Measurements from ENCODE around the gene NEIL1. TPM values are rescaled to one million over a fixed set of nuclear protein-coding genes. Genes with fewer than 3 reads are reported as not detected.
"Not testable (repeated sequence)": the region's sequence is repeated elsewhere in the genome, so short reads cannot be mapped to it uniquely, and the experiment has no call there.

Gene NEIL1
- total RNA-seq, 1 experiment from 2014 or later, result 14.7 TPM

DNA sequence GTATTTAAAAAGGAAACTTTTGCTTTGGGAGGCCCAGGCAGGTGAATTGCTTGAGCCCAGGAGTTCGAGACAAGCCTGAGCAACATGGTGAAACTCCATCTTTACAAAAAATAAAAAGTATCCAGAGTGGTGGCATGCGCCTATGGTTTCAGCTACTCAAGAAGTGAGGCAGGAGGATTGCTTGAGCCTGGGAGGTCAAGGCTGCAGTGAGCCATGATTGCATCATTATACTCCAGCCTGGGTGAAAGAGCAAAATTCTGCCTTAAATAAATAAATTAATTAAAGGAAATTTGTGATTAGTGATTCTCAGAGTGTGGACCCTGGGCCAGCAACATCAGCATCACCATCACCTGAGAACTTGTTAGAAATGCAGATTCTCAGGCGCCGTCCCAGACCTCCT lies 20.9 kb upstream of the NEIL1 start:
- no peak for DNase-seq
- Histone ChIP-seq H3K27me3 (ENCODE audit: control insufficient read depth, insufficient read depth, low read length) (no peaks in the 10 kb centered on the region), H3K4me3 (ENCODE audit: insufficient read depth, low read depth, low read length) (no peak overlapping the region), H3K36me3 (replicated peaks; ENCODE audit: control insufficient read depth, insufficient read depth, low read length) (no peaks in the 10 kb centered on the region)

DNA sequence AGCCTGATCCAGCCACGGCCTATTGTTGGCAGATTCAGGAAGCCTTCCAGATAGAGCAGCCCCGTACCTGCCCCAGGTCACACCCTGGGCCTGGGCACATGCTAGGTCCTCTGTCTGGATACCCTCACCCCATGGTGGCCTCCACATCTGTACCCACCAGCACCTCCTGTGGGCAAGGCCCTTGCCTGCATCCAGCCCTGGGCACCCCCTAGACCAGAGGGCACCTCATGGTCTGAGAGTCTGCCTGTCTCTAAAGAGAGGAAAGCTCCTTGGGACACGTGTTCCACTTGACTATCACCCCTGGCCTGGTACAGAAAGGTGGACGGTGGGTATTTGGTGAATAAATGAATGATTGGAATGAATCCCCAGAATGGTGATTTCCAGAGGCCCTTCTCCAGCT lies 19.8 kb upstream of the NEIL1 start:
- peak; percentile 43 for DNase-seq
- H3K27me3 ChIP-seq (ENCODE audit: control insufficient read depth, insufficient read depth, low read length), result no peaks in the 10 kb centered on the region
- H3K4me3 ChIP-seq (ENCODE audit: insufficient read depth, low read depth, low read length), result no peak overlapping the region
- H3K36me3 ChIP-seq (replicated peaks; ENCODE audit: control insufficient read depth, insufficient read depth, low read length), result no peaks in the 10 kb centered on the region

DNA sequence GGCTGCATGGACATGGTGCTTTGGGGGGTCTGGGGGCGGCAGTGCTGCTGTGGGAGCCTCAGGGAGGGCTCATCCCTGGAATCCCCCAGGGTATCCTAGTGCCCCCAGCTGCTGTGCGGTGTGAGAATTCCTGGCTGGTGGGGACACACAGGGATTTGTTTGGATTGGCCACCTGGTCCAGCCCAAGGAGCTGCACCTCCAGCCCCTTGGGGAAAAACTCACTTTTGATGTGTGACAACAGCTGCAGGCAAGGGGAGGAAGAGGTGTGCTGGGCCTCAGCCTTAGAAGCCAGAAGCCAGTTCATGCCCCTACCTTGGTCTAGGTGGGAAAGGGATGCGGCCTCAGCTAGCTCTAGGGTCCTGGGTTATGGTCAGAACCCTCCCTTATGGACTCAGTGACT lies 19.3 kb upstream of the NEIL1 start:
- H3K4me3 ChIP-seq (ENCODE audit: insufficient read depth, low read depth, low read length), result no peak overlapping the region
- no peaks in the 10 kb centered on the region for H3K36me3 ChIP-seq (replicated peaks; ENCODE audit: control insufficient read depth, insufficient read depth, low read length)
- no peaks in the 10 kb centered on the region for H3K27me3 ChIP-seq (ENCODE audit: control insufficient read depth, insufficient read depth, low read length)
- DNase-seq, result no peak

DNA sequence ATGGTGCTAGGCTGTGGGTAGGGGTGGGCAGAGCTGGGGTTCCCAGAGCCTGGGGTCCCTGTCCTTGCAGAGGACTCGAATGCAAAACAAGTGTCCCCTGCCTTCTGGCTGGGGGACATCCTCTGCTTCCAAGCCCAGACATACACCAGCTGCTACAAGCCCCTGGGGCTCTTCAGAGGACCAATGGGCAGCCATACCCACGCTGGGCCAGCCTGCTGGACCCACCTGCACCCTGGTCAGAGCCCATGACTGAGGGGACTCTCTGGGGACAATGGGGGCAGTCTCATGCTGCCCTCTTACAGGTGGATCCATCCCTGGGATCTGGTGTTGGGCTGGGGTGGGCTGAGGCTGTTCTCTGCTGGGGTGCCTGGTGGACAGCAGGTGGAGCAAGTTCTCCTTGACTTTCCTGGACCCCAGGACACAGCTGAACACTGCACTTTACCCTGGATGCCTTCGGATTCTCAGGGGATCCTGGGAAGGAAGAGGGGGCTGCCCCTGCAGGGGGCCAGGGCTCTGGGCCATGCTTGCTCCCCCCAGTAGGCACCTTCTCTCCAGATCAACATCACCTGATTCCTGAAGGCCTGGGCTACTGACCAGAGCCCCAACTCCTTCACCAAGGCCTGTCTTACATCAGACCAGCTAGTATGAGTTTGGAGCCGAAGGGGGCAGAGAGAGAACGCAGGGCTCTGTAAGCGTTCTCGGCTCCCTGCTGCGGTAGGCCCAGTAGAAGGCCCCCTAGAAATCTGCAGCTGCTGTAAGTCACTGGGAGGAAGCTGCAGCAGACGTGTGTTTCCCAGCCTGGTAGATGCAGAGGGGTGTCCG lies 18.1 kb upstream of the NEIL1 start:
- peak; percentile 34 for DNase-seq
- H3K4me3 ChIP-seq (ENCODE audit: insufficient read depth, low read depth, low read length), result no peak overlapping the region
- H3K36me3 ChIP-seq (replicated peaks; ENCODE audit: control insufficient read depth, insufficient read depth, low read length), result no peaks in the 10 kb centered on the region
- no peaks in the 10 kb centered on the region for H3K27me3 ChIP-seq (ENCODE audit: control insufficient read depth, insufficient read depth, low read length)

DNA sequence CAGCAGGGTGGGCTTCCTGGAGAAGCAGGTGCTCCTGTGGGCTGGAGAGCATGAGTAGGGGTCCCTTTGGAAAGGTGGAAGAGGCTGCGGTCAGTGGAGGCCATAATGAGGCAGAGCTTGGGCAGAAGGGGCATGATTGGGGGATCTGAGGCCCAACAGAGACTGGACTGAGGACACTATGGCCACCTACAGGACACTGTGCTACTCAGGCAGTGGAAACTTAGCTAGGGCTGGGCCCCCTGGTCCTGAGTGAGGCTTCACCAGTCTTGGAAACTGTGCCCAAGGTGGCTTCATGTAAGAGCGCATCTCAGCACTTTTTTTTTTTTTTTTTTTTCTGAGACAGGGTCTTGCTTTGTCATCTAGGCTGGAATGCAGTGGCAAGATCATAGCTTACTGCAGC lies 17.3 kb upstream of the NEIL1 start:
- no peaks in the 10 kb centered on the region for H3K27me3 ChIP-seq (ENCODE audit: control insufficient read depth, insufficient read depth, low read length)
- H3K36me3 ChIP-seq (replicated peaks; ENCODE audit: control insufficient read depth, insufficient read depth, low read length), result no peaks in the 10 kb centered on the region
- no peak overlapping the region for H3K4me3 ChIP-seq (ENCODE audit: insufficient read depth, low read depth, low read length)
- no peak for DNase-seq

DNA sequence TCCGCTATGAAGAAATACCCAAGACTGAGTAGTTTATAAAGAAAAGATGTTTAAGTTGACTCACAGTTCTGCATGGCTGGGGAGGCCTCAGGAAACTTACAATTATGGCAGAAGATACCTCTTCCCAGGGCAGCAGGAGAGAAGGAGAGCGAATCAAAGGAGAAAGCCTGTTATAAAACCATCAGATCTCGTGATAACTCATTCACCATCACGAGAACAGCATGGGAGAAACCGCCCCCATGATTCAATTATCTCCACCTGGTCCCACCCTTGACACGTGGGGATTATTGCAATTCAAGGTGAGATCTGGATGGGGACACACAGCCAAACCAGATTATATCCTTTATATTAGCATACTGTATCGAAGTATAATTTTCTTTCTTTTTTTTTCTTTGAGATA lies 14.7 kb upstream of the NEIL1 start:
- not testable (repeated sequence) for DNase-seq; H3K27me3 ChIP-seq (ENCODE audit: control insufficient read depth, insufficient read depth, low read length); H3K36me3 ChIP-seq (replicated peaks; ENCODE audit: control insufficient read depth, insufficient read depth, low read length); H3K4me3 ChIP-seq (ENCODE audit: insufficient read depth, low read depth, low read length)

DNA sequence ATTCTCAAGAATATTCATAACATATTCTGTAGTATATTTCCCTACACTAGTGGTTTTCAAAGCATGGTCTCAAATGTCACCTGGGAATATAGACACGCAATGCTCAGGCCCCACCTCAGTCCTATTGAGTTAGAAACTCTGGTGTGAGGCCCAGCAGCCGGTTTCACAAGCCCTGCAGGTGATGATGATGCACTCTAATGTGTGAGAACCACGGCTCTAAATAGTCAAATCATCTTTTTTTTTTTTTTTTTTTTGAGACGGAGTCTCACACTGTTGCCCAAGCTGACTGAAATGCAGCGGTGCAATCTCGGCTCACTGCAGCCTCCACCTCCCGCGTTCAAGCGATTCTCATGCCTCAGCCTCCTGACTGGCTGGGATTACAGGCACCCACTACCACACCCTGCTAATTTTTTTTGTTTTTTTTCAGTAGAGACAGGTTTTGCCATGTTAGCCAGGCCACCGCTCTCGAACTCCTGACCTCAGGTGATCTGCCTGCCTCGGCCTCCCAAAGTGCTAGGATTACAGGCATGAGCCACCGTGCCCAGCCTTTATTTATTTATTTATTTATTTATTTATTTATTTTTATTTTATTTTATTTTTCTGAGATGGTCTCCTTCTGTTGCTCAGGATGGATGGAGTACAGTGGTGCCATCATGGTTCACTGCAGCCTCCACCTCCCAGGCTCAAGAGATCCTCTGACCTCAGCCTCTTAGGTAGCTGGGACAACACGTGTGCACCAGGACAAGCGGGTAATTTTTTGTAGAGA lies 13.0 kb upstream of the NEIL1 start:
- H3K4me3 ChIP-seq (ENCODE audit: insufficient read depth, low read depth, low read length); H3K27me3 ChIP-seq (ENCODE audit: control insufficient read depth, insufficient read depth, low read length): not testable (repeated sequence)

DNA sequence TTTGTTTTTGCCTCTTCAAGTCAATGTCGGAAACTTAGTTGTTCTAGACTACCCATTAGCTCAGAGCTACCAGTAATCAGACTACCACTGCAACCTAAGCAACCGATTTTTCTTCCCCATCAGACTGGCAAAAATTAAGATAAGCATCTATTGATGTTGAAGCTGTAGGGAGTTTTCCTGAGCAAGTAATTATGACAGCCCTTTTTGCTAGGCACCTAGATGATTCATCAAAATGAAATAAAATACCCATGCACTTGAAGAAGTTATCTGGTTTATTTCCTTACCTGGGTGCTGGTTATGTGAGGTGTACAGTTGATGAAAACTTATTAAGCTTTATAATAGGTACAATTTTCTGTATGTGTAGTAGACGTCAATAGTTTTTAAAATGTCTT lies 11.5 kb upstream of the NEIL1 start:
- no peak for DNase-seq
- Histone ChIP-seq H3K27me3 (ENCODE audit: control insufficient read depth, insufficient read depth, low read length) (no peaks in the 10 kb centered on the region), H3K4me3 (ENCODE audit: insufficient read depth, low read depth, low read length) (peak overlapping the region; percentile 77), H3K36me3 (replicated peaks; ENCODE audit: control insufficient read depth, insufficient read depth, low read length) (peaks cover 3% of the 10 kb centered on the region)

More for the DNA sequence above, 13.0 kb upstream of the NEIL1 start:
- not testable (repeated sequence) for H3K36me3 ChIP-seq (replicated peaks; ENCODE audit: control insufficient read depth, insufficient read depth, low read length); DNase-seq

DNA sequence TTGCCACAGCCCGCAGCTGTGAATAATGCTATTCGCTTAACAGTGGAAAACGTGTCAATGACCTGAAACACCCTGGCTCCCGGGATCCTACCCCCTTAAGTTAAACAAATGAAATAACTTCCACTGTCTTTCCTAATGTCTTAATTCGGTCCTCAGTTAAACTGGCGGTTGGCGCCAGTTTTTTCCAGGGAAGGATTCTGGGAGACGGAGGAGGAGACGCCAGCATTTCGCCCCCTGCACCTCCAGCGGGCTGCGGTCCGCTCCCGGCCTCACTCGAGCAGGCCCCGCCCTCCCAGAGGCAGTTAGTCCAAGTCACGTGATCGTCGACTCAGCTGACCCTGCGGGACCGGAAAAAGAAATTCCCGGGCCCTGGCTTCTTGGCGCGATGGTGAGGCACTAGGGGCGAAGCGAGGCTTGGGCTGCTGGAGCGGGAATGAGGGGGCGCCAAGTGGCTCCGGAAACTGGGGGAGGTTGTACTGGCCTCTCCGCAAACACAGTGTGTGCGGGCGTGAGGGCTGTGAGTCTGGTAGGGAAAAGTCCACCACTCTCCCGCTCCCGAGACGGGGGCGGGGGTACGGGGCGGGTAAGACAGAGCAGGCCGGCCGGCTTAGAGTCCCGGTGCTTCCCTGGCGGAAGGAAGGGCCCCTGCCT lies 11.0 kb upstream of the NEIL1 start, which contains the start of gene COMMD4:
COMMD4 (plus strand) TSS at position 359 of the 651 bp plus-strand sequence; CDS start at position 386, 27 bp downstream.
- peaks cover 3% of the 10 kb centered on the region for H3K36me3 ChIP-seq (replicated peaks; ENCODE audit: control insufficient read depth, insufficient read depth, low read length)
- DNase-seq, result peak; percentile 89

DNA sequence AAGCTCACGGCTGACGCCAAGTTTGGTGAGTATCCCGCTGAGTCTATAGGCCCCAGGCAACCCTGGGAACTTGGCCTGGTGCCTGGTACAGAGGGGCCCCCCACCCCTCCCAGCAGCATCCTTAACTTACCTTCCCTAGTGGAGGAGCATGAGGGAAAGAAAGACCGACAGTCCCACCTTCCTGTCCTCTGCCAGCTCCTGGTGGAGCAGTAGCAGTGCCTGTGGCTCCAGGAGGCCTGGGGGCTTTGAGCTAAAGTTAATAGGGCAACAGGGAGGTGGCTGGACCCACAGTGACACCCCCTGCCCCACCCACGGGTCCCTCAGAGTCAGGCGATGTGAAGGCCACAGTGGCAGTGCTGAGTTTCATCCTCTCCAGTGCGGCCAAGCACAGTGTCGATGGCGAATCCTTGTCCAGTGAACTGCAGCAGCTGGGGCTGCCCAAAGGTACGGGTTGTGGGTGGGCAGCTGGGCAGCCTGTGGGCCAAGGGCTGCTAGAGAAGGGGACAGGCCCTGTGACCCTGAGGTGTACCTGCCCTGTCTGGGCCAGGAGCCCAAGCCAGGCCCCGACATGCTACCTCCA lies 8.1 kb upstream of the NEIL1 start:
- DNase-seq, result no peak
- Histone ChIP-seq H3K4me3 (ENCODE audit: insufficient read depth, low read depth, low read length) (no peak overlapping the region), H3K36me3 (replicated peaks; ENCODE audit: control insufficient read depth, insufficient read depth, low read length) (peaks cover 3% of the 10 kb centered on the region), H3K27me3 (ENCODE audit: control insufficient read depth, insufficient read depth, low read length) (no peaks in the 10 kb centered on the region)

More for the DNA sequence above, 11.0 kb upstream of the NEIL1 start, which contains the start of gene COMMD4:
- Histone ChIP-seq H3K27me3 (ENCODE audit: control insufficient read depth, insufficient read depth, low read length) (no peaks in the 10 kb centered on the region), H3K4me3 (ENCODE audit: insufficient read depth, low read depth, low read length) (peak within 1 kb of the TSS; percentile 77)

DNA sequence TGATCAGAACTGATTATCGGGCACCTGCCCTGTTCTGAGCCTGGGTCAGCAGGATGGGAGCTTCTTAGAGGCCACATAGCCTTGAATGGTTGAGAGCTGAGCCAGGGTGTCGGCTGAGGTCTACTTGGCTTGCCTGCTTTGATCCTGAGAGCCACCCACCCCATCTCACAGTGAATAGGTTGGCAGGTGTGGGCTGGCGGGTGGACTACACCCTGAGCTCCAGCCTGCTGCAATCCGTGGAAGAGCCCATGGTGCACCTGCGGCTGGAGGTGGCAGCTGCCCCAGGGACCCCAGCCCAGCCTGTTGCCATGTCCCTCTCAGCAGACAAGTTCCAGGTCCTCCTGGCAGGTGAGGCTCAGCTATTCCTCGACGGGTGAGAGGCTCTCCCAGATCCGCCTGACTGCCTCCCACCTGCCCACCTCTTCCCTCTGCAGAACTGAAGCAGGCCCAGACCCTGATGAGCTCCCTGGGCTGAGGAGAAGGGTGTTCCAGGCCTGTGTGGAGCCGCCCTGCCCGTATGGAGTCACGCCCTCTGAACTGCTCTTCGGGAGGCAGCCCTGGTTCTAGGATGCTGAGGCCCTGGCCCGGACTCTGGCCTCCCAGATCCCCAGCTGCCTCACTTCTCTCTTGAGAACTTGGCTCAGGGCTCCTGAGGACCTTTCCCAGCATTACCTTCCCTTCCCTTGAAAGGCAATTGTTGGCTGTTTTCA lies 7.2 kb upstream of the NEIL1 start:
- no peaks in the 10 kb centered on the region for H3K27me3 ChIP-seq (ENCODE audit: control insufficient read depth, insufficient read depth, low read length)
- DNase-seq, result peak; percentile 13
- no peak overlapping the region for H3K4me3 ChIP-seq (ENCODE audit: insufficient read depth, low read depth, low read length)
- H3K36me3 ChIP-seq (replicated peaks; ENCODE audit: control insufficient read depth, insufficient read depth, low read length), result peaks cover 3% of the 10 kb centered on the region

DNA sequence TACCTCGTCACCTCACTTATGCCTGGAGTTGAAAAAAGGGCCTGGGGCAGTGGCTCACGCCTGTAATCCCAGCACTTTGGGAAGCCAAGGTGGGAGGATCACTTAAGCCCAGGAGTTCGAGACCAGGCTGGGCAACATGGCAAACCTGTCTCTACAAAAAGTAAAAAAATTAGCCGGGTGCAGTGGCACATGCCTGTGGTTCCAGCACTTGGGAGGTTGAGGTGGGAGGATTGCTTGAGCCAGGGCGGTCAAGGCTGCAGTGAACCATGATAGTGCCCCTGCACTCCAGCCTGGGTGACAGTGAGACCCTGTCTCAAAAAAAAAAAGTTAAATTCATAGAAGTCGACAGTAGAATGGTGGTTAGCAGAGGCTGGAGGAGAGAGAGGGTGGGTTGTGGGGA lies 4.6 kb upstream of the NEIL1 start:
- Histone ChIP-seq H3K27me3 (ENCODE audit: control insufficient read depth, insufficient read depth, low read length) (peaks cover 8% of the 10 kb centered on the region), H3K4me3 (ENCODE audit: insufficient read depth, low read depth, low read length) (no peak overlapping the region), H3K36me3 (replicated peaks; ENCODE audit: control insufficient read depth, insufficient read depth, low read length) (peaks cover 3% of the 10 kb centered on the region)
- DNase-seq, result no peak

DNA sequence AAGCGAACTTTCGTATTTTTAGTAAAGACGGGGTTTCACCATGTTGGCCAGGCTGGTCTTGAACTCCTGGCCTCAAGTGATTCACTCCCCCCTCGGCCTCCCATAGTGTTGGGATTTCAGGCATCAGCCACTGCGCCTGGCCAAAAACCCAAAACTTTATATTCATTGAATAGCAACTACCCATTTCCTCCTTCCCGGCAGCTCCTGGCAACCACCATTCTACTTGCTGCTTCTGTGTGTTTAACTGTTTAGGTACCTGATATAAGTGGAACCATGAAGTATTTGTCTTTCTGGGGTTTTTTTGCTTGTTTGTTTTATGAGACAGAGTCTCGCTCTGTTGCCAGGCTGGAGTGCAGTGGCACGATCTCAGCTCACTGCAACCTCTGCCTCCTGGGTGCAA lies 2.9 kb upstream of the NEIL1 start:
- not testable (repeated sequence) for DNase-seq; H3K4me3 ChIP-seq (ENCODE audit: insufficient read depth, low read depth, low read length); H3K36me3 ChIP-seq (replicated peaks; ENCODE audit: control insufficient read depth, insufficient read depth, low read length)
- peaks cover 22% of the 10 kb centered on the region for H3K27me3 ChIP-seq (ENCODE audit: control insufficient read depth, insufficient read depth, low read length)
